Measurements from ENCODE around the gene ERLIN1.

Gene ERLIN1

GRCh38 chr10:100172349-100172748 is 13.5 kb downstream of the ERLIN1 start:
- no peak for TF ChIP-seq ZFX (IDR thresholded peaks at IDR 0.05)
- H3K27ac ChIP-seq: no peak overlapping the region

DNA sequence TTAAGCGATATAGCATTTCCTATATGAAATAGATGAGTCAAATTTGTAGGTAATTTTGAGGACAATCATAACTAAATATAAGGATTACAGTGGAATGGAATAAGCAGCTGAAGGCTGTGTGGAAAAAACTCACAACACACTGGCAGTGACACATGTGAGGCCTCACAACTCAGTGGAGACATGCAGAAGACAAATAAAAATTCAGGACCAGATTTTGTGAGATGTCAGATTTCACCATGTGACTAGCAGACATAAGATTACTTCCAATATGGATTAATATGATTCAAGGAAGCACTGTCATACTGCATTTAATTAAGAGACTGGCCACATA is 17.6 kb downstream of the ERLIN1 start:
- no peak for TF ChIP-seq CTCF (conservative IDR thresholded peaks at IDR 0.05)
- no peak for TF ChIP-seq ZFX (IDR thresholded peaks at IDR 0.05)
- H3K27ac ChIP-seq: no peak overlapping the region

DNA sequence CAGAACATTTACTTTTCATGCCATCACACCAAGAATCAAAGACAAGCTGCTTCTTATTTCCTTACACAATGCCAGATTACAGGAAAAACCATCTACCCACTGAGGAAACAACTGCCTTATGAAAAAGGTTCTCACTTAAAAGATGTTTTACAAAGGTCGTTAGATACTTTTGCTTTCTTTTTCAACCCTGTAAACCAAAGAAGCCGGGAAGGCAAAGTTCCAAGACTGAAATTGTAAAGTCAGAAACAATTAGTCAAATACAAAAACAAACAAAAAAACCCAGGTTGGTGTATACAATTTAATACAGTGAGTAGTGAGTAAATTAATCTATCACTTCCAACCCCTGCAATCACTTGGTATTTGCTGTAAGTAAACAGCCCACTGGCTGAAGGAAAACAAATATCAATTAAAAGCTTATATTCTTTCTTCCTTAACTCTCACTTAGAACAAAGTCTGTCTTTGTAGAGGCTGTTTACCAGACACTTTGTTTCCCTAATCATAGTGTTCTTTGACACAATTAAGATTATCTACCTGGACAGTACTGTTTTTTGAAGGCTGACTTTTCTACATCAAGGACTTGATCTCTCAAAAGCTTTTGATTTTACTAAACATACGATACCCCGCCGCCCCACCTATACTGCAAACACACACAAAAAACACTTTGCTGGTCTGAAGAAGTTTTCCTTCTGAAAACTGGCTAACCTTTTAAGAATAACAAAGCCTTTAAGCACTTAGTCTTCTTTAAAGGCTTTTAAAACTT is 18.1 kb downstream of the ERLIN1 start:
- no peak overlapping the region for H3K27ac ChIP-seq
- TF ChIP-seq CTCF (conservative IDR thresholded peaks at IDR 0.05): no peak
- TF ChIP-seq ZFX (IDR thresholded peaks at IDR 0.05): no peak

DNA sequence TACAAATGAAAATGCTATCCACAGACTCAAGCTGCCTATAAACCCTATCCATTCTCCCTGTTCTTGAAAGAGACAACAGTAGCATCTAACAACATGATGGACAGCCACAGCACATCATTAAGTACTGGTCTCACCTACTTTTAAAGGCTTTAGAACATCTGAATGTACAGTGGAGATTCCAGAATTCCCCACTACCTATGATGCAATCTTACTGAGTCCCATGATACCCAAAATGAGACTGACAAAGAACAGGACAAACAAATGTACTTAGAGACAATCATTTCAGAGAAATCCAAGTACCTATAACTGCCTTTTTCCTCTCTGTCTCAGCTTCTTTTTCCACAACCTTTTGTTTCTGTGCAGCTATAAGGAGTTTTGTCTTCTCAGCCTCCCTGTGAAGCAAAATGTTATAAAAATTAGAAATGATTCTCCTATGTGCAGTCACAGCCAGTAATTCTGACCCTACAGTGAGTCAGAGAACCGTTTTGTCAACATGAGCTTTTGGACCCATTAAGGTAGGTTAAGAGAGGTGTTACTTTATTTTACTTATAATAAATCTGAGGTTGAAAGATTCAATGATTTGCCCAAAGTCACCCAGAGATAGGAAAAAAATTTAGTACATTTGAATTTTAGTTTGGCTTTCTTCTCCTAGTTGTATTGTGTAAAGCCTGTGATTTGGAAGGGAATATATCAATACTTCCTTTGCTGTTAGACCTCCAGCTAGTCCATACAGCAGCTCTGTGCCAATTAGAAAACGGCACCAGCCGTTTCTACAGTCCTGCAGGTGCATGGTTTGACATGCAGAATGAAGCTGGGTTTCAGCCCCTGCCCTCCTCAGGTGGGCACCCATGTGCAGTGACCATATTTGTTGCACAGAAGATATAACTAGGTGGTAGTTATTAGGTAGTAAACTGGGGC is 21.9 kb downstream of the ERLIN1 start:
- TF ChIP-seq ZFX (IDR thresholded peaks at IDR 0.05) (no peak), CTCF (conservative IDR thresholded peaks at IDR 0.05) (no peak)
- no peak overlapping the region for H3K27ac ChIP-seq

DNA sequence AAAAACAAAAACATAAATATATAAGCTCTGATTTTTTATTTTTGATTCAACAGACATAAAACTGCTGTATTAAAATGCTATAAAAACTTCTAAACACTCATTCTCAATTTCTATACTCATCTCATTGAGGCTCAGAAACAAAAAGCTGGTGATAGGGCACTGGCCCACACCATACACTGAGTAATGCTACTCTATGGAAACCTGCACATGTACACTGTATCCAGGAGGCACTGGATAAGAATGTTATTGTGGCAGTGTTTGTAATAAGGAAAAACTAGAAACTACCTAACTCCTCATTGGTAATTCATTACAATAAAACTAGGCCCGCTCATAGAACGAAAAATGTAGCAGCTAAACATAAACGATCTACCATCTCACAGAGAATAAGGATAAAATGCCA is 23.1 kb downstream of the ERLIN1 start:
- no peak overlapping the region for H3K27ac ChIP-seq
- TF ChIP-seq CTCF (conservative IDR thresholded peaks at IDR 0.05): no peak
- no peak for TF ChIP-seq ZFX (IDR thresholded peaks at IDR 0.05)

DNA sequence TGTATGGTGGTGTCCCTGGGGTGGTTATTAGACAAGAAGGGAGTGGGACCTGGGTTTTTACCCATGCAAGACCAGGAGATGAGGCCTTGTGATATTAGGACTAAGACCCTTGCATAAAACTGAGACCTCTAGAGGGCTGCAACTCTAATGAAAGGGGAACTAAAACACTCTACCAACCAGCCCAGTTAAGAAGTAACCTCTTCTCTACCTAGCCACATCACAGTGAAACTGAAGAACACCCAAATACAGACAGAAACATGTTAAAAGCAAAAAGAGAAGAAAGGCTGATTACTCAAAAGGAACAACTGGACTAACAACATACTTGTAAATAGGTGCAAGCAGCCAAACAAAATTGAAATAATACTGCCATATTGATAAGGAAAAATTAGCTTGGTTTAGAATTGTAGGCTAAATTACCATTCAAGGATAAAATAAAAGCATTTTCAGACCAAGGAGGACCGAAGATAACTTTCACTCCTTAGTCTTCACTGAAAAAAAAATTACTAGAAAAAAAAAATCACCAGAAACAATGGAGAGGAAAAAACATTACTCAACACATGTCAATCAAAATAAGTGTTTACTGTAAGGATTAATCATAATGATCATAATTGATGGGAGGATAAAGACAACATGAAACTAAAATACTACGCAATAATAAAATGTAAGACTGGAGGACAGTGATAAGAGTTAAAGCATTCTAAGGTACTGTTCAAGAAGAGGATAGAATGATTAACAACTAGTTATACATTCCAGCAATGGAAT is 27.6 kb downstream of the ERLIN1 start:
- TF ChIP-seq ZFX (IDR thresholded peaks at IDR 0.05): no peak
- TF ChIP-seq CTCF (conservative IDR thresholded peaks at IDR 0.05): no peak
- H3K27ac ChIP-seq: no peak overlapping the region

GRCh38 chr10:100157156-100157555 is 28.7 kb downstream of the ERLIN1 start:
- no peak for TF ChIP-seq ZFX (IDR thresholded peaks at IDR 0.05)
- TF ChIP-seq CTCF (conservative IDR thresholded peaks at IDR 0.05): no peak
- H3K27ac ChIP-seq: no peak overlapping the region
